Measurements from ENCODE around the gene FBXO15. TPM values are rescaled to one million over a fixed set of nuclear protein-coding genes. Genes with fewer than 3 reads are reported as not detected.

FBXO15 gene
- total and polyA plus RNA-seq, 2 of the 13 experiments (the other 11 are each of a cell fraction or from before 2014, with no cell fraction given), result 0.09 to 0.12 TPM

GRCh38 chr18:74147779-74148542, at the start of gene FBXO15, which contains the start of gene TIMM21 (continued):
- TF ChIP-seq, protein P1, sequence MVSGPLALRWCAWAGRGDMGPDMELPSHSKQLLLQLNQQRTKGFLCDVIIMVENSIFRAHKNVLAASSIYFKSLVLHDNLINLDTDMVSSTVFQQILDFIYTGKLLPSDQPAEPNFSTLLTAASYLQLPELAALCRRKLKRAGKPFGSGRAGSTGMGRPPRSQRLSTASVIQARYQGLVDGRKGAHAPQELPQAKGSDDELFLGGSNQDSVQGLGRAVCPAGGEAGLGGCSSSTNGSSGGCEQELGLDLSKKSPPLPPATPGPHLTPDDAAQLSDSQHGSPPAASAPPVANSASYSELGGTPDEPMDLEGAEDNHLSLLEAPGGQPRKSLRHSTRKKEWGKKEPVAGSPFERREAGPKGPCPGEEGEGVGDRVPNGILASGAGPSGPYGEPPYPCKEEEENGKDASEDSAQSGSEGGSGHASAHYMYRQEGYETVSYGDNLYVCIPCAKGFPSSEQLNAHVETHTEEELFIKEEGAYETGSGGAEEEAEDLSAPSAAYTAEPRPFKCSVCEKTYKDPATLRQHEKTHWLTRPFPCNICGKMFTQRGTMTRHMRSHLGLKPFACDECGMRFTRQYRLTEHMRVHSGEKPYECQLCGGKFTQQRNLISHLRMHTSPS (CRISPR knock-in tag; IDR thresholded peaks at IDR 0.05; ENCODE audit: low read depth), result 0 out of 2 replicates have a peak, but pooled peaks have one; percentile 44
- TF ChIP-seq, protein P2, sequence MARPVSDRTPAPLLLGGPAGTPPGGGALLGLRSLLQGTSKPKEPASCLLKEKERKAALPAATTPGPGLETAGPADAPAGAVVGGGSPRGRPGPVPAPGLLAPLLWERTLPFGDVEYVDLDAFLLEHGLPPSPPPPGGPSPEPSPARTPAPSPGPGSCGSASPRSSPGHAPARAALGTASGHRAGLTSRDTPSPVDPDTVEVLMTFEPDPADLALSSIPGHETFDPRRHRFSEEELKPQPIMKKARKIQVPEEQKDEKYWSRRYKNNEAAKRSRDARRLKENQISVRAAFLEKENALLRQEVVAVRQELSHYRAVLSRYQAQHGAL (CRISPR knock-in tag; IDR thresholded peaks at IDR 0.05; ENCODE audit: not compliant biosample characterization), result no peak
- no peak; the same call in 1 of the 2 replicates for TF ChIP-seq GABPA (IDR thresholded peaks at IDR 0.05; ENCODE audit: low read depth, low read length)
- TF ChIP-seq GABPA (CRISPR knock-in tag; IDR thresholded peaks at IDR 0.05; ENCODE audit: low read depth), result peak; percentile 72
- TF ChIP-seq E2F2 (CRISPR knock-in tag; IDR thresholded peaks at IDR 0.05; ENCODE audit: borderline replicate concordance), result peak; percentile 76
- peak; percentile 77; the same call in 1 of the 2 replicates for TF ChIP-seq ZSCAN31 (CRISPR knock-in tag; IDR thresholded peaks at IDR 0.05; ENCODE audit: low read depth)
- TF ChIP-seq HMGA1 (CRISPR knock-in tag; conservative IDR thresholded peaks at IDR 0.05), result no peak
- TF ChIP-seq IRX3 (CRISPR knock-in tag; IDR thresholded peaks at IDR 0.05; ENCODE audit: borderline replicate concordance, low read depth), result 0 out of 2 replicates have a peak, but pooled peaks have one; percentile 60
- no peak for TF ChIP-seq ZNF333 (CRISPR knock-in tag; IDR thresholded peaks at IDR 0.05; ENCODE audit: borderline replicate concordance)
- TF ChIP-seq, protein P3, sequence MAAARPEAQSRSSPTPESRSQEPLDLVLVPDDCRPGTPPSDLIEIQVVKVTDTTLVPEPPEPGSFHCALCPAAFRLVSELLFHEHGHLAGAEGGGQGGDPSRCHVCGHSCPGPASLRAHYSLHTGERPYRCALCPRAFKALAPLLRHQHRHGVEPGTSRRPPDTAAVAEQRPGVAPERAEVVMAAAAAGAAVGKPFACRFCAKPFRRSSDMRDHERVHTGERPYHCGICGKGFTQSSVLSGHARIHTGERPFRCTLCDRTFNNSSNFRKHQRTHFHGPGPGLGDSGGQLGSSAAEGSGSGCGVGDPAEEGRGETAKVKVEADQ (CRISPR knock-in tag; IDR thresholded peaks at IDR 0.05; ENCODE audit: borderline replicate concordance), result no peak
- TF ChIP-seq U2AF2 (IDR thresholded peaks at IDR 0.05; ENCODE audit: low read depth, low read length), result no peak
- TF ChIP-seq, protein P4, sequence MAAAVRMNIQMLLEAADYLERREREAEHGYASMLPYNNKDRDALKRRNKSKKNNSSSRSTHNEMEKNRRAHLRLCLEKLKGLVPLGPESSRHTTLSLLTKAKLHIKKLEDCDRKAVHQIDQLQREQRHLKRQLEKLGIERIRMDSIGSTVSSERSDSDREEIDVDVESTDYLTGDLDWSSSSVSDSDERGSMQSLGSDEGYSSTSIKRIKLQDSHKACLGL (CRISPR knock-in tag; IDR thresholded peaks at IDR 0.05), result peak; percentile 64
- TF ChIP-seq HDAC2 (CRISPR knock-in tag; IDR thresholded peaks at IDR 0.05), result peak; percentile 17; the same call in 1 of the 2 replicates
- no peak for TF ChIP-seq HDAC6 (IDR thresholded peaks at IDR 0.05; ENCODE audit: low read depth, low read length)
- TF ChIP-seq SRSF1 (optimal IDR thresholded peaks at IDR 0.05; ENCODE audit: low read depth, low read length), result peak; percentile 82
- TF ChIP-seq ZNF276 (CRISPR knock-in tag; IDR thresholded peaks at IDR 0.05; ENCODE audit: low read depth), result peak; percentile 88; the same call in 1 of the 2 replicates
- peak; percentile 78 for TF ChIP-seq ZNF747 (CRISPR knock-in tag; IDR thresholded peaks at IDR 0.05; ENCODE audit: borderline replicate concordance)
- peak; percentile 64 to 72; a peak in 3 of 4 replicates for TF ChIP-seq POLR2A (IDR thresholded peaks at IDR 0.05; ENCODE audit: insufficient read depth in 1 of 2, low read depth in 2 of 2, low read length in 2 of 2)
- TF ChIP-seq ZNF768 (CRISPR knock-in tag; IDR thresholded peaks at IDR 0.05), result 0 out of 2 replicates have a peak, but pooled peaks have one; percentile 32
- TF ChIP-seq ZNF263 (CRISPR knock-in tag; IDR thresholded peaks at IDR 0.05), result peak; percentile 39; the same call in 1 of the 2 replicates
